Stomach (tissue), 19 donors: ENCODE results near the gene MYNN. TPM values are rescaled to one million over a fixed set of nuclear protein-coding genes. Genes with fewer than 3 reads are reported as not detected.
"Not testable (repeated sequence)": the region's sequence is repeated elsewhere in the genome, so short reads cannot be mapped to it uniquely, and the experiment has no call there.

Experiments used
- DNase-seq, 2 donors: peaks; one replicate each; pipeline versions ENCODE4 v3.0.0 to v3.0.0-alpha.2; 2013 to 2019
- H3K27ac ChIP-seq, 5 donors: fragments of 200-600 bp in 4 of 5; sonication (generic) in 4 of 5; one replicate each; pipeline ENCODE4 v1.5.1; 2013 to 2019; ENCODE audit warnings: mild to moderate bottlenecking in 1 of 5, moderate library complexity in 1 of 5
- H3K27me3 ChIP-seq, 3 donors: fragments of 200-600 bp; sonication (generic); one replicate each; pipeline ENCODE4 v1.5.1; 2017 to 2019; ENCODE audit warnings: mixed run types in 1 of 3
- H3K36me3 ChIP-seq, 4 donors: fragments of 200-600 bp; sonication (generic); 1 replicate in 3 of 4; 2 replicates in 1 of 4; pipeline ENCODE4 v1.5.1; 2016 to 2019
- H3K4me1 ChIP-seq, 4 donors: fragments of 200-600 bp; sonication (generic); one replicate each; pipeline ENCODE4 v1.5.1; 2016 to 2019
- H3K4me3 ChIP-seq, 4 donors: fragments of 200-600 bp; sonication (generic) in 3 of 4; one replicate each; pipeline ENCODE4 v1.5.1; 2016 to 2019; ENCODE audit warnings: mild to moderate bottlenecking in 1 of 4
- H3K9me3 ChIP-seq, 4 donors: fragments of 200-600 bp; sonication (generic); one replicate each; pipeline ENCODE4 v1.5.1; 2016 to 2019
- CTCF ChIP-seq, 7 experiments: fragments of 450-650 bp in 4 of 7; fragments of 200-600 bp in 3 of 7; sonication (generic) in 3 of 7; IDR thresholded peaks; one replicate each; pipeline ENCODE4 v1.5.1; 2016 to 2019; ENCODE audit warnings: antibody characterized with exemption in 7 of 7, control low read depth in 2 of 7, mild to moderate bottlenecking in 1 of 7
- EP300 ChIP-seq: sonication (generic); formaldehyde crosslinking; IDR thresholded peaks from one replicate; pipeline ENCODE4 v1.6.1; 2017; ENCODE audit warnings: antibody characterized with exemption
- POLR2A ChIP-seq, 4 donors: fragments of 450-650 bp; IDR thresholded peaks; one replicate each; pipeline ENCODE4 v1.6.1; 2016; ENCODE audit warnings: antibody characterized with exemption in 4 of 4, control low read depth in 2 of 4, mild to moderate bottlenecking in 1 of 4, moderate library complexity in 1 of 4
- POLR2AphosphoS5 ChIP-seq, 3 donors: sonication (generic); formaldehyde crosslinking; IDR thresholded peaks; one replicate each; pipeline ENCODE4 v1.6.1; 2016; ENCODE audit warnings: antibody characterized with exemption in 3 of 3
- WGBS, 5 donors: extraction: QIAGEN DNeasy Blood & Tissue Kit in 3 of 5; methylation state at CpG; one replicate each; pipeline versions ENCODE4 v1.1.5 to v1.1.7; 2013 to 2018; 5-methylcytosine and 5-hydroxymethylcytosine counted together
- intact Hi-C: fragments of 100-400 bp; cut with DNase I; formaldehyde crosslinking; loops from one replicate; pipeline ENCODE4 v1.15.1; 2023; ENCODE audit warnings: low total_unique reads
- long read RNA-seq, 10 donors: transcript quantifications; one replicate each; lab custom pipeline, GENCODE V29; 2026
- polyA plus RNA-seq, 3 donors: library from polyadenylated mRNA; stranded (reverse); fragments of 200-250 nt; gene quantifications; one replicate each; pipeline ENCODE4 v1.2.3, GENCODE V29; 2013
- total RNA-seq, 5 donors: library from RNA; depleted of rRNA; stranded (reverse); fragments of >200 nt; gene quantifications; one replicate each; pipeline versions ENCODE4 v1.1.0 to v1.2.3, GENCODE V29; 2014 to 2016
- donor health status: healthy with polysubstance abuse.
- donor health status: Bipolar disorder and iron deficiency.
- donor health status: healthy.

The MYNN gene
- total RNA-seq (100 to 1,000 TPM in 1 of 5 donors, 10 to 100 TPM in 4; 11.3 to 136 (median 24.5) TPM), polyA plus RNA-seq (10 to 100 TPM in 1 of 3 donors, 1 to 10 TPM in 2; 6.8 to 14.8 (median 7.2) TPM)
- long read RNA-seq, donor 1, full-length matches to known transcripts, result 1 of 1 reads
- long read RNA-seq, donor 1, partial matches to known transcripts, result 0 of 1 reads
- long read RNA-seq, donor 1, other reads (novel, unspliced or antisense), result 0 of 1 reads
- long read RNA-seq, donor 2, full-length matches to known transcripts, result 2 of 2 reads
- long read RNA-seq, donor 2, partial matches to known transcripts, result 0 of 2 reads
- long read RNA-seq, donor 2, other reads (novel, unspliced or antisense), result 0 of 2 reads
- long read RNA-seq, donor 3, full-length matches to known transcripts, result 2 of 2 reads
- long read RNA-seq, donor 3, partial matches to known transcripts, result 0 of 2 reads
- long read RNA-seq, donor 3, other reads (novel, unspliced or antisense), result 0 of 2 reads
- long read RNA-seq, donor 4, full-length matches to known transcripts, result 1 of 1 reads
- long read RNA-seq, donor 4, partial matches to known transcripts, result 0 of 1 reads
- long read RNA-seq, donor 4, other reads (novel, unspliced or antisense), result 0 of 1 reads
- long read RNA-seq, donor 5, full-length matches to known transcripts, result 2 of 7 reads
- long read RNA-seq, donor 5, partial matches to known transcripts, result 5 of 7 reads
- long read RNA-seq, donor 5, other reads (novel, unspliced or antisense), result 0 of 7 reads
- long read RNA-seq, donor 6, result 0 reads
- long read RNA-seq, donor 7, full-length matches to known transcripts, result 1 of 9 reads
- long read RNA-seq, donor 7, partial matches to known transcripts, result 8 of 9 reads
- long read RNA-seq, donor 7, other reads (novel, unspliced or antisense), result 0 of 9 reads
- long read RNA-seq, donor 8, full-length matches to known transcripts, result 2 of 2 reads
- long read RNA-seq, donor 8, partial matches to known transcripts, result 0 of 2 reads
- long read RNA-seq, donor 8, other reads (novel, unspliced or antisense), result 0 of 2 reads
- long read RNA-seq, donor 9, full-length matches to known transcripts, result 2 of 7 reads
- long read RNA-seq, donor 9, partial matches to known transcripts, result 5 of 7 reads
- long read RNA-seq, donor 9, other reads (novel, unspliced or antisense), result 0 of 7 reads
- long read RNA-seq, donor 10, result 0 reads

- Histone ChIP-seq H3K27ac (peak within 1 kb of the TSS; percentile 98 to 100 (median 99)), H3K9me3 (no peaks in the 10 kb centered on the region), H3K36me3 (peaks cover 0 to 36% (median 33%) of the 10 kb centered on the region in 4 donors), H3K4me3 (peak within 1 kb of the TSS; percentile 67 to 94 (median 77)), H3K27me3 (no peaks in the 10 kb centered on the region), H3K4me1 (peaks cover 23 to 44% (median 34%) of the 10 kb centered on the region in 4 donors)
- peak; percentile 94 to 98 for DNase-seq
- WGBS, 5 donors, result 0% methylated on average over 35 to 61 of the region's 61 CpGs
- intact Hi-C loops, result no loop called here
- TF ChIP-seq POLR2AphosphoS5 (IDR thresholded peaks at IDR 0.05), result peak; percentile 99 to 100 (median 100)
- TF ChIP-seq EP300, result no peak
- TF ChIP-seq CTCF (IDR thresholded peaks at IDR 0.05), result no peak
- peak in 2 of 4 donors; percentile 96 to 97 for TF ChIP-seq POLR2A (IDR thresholded peaks at IDR 0.05)
Measured at GRCh38 chr3:169772897-169773816, at the start of gene MYNN. Gene MYNN (plus strand): TSS chr3:169773396. CDS start chr3:169774296, 900 bp downstream.

GRCh38 chr3:169731857-169732256, 41.3 kb upstream of the MYNN start:
- H3K9me3 ChIP-seq, result peaks cover 0 to 32% (median 21%) of the 10 kb centered on the region in 4 donors
- H3K27ac ChIP-seq, H3K4me1 ChIP-seq, H3K36me3 ChIP-seq, H3K4me3 ChIP-seq, DNase-seq, intact Hi-C loops, H3K27me3 ChIP-seq: not testable (repeated sequence)

GRCh38 chr3:169739067-169739466, 34.1 kb upstream of the MYNN start:
- H3K4me3 ChIP-seq, result no peak overlapping the region
- H3K4me1 ChIP-seq, result peaks cover 0 to 4% (median 2%) of the 10 kb centered on the region in 4 donors
- H3K27me3 ChIP-seq, result no peaks in the 10 kb centered on the region
- 43 to 66% (median 55%) methylated on average over 2 of the region's 2 CpGs for WGBS, 5 donors
- no peak overlapping the region for H3K27ac ChIP-seq
- H3K9me3 ChIP-seq, result peaks cover 0 to 12% (median 3%) of the 10 kb centered on the region in 4 donors
- no peak for DNase-seq
- TF ChIP-seq POLR2A (IDR thresholded peaks at IDR 0.05) (no peak), CTCF (IDR thresholded peaks at IDR 0.05) (no peak), POLR2AphosphoS5 (IDR thresholded peaks at IDR 0.05) (no peak), EP300 (no peak)
- intact Hi-C loops, result no loop called here
- no peaks in the 10 kb centered on the region for H3K36me3 ChIP-seq

GRCh38 chr3:169744366-169745054, 28.7 kb upstream of the MYNN start:
- TF ChIP-seq EP300 (no peak), POLR2AphosphoS5 (IDR thresholded peaks at IDR 0.05) (no peak), CTCF (IDR thresholded peaks at IDR 0.05) (peak in 4 of 7 experiments; percentile 13 to 55 (median 37))
- Histone ChIP-seq H3K4me3 (no peak overlapping the region), H3K4me1 (peaks cover 0 to 17% (median 10%) of the 10 kb centered on the region in 4 donors), H3K27me3 (no peaks in the 10 kb centered on the region), H3K36me3 (no peaks in the 10 kb centered on the region), H3K27ac (no peak overlapping the region), H3K9me3 (no peaks in the 10 kb centered on the region)
- intact Hi-C loops, result no loop called here
- WGBS, 5 donors, result 0 to 79% (median 46%) methylated on average over 1 of the region's 1 CpG
- DNase-seq, result no peak
